Measurements from ENCODE around the gene SMCO2.

The SMCO2 gene

DNA sequence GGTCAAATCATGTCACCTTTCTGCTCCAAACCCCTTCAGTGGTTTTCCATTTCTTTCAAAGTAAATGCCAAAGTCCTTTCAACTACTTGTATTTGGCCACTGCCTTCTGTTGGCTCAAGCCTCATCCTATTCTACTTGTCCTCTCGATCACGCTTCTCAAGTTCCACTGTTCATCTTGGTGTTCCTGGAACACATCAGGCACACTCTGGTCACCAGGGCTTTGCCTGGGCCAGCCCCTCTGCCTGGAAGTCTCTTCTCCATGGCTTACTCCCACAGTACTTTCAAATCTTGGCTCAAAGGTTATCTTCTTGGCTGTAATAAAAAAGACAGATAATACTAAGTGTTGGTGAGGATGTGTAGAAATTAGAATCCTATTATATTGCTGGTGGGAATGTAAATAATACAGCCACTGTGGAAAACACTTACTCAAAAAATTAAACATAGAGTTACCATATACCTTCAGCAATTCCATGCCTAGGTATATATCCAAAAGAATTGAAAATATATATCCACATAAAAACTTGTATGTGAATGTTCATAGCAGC is 60.2 kb downstream of the SMCO2 start:
- DNase-seq (ENCODE audit: insufficient read length, low spot score) (no peak), FAIRE-seq (no peak)
- TF ChIP-seq SPI1 (IDR thresholded peaks at IDR 0.05; ENCODE audit: low read depth, low read length): no peak
- TF ChIP-seq PAX5 (IDR thresholded peaks at IDR 0.05; ENCODE audit: insufficient read depth, low read length, severe bottlenecking): no peak
- no peak for TF ChIP-seq POLR2A (IDR thresholded peaks at IDR 0.05; ENCODE audit: low read depth, low read length)
- no peak for TF ChIP-seq POLR2AphosphoS5 (IDR thresholded peaks at IDR 0.05; ENCODE audit: low read depth, low read length)
- TF ChIP-seq TAF1 (IDR thresholded peaks at IDR 0.05; ENCODE audit: low read depth, low read length): no peak
- TF ChIP-seq POU2F2 (IDR thresholded peaks at IDR 0.05; ENCODE audit: low read depth, low read length): no peak

- TF ChIP-seq PAX5 (IDR thresholded peaks at IDR 0.05; ENCODE audit: insufficient read depth, low read length, severe bottlenecking) (no peak), POU2F2 (IDR thresholded peaks at IDR 0.05; ENCODE audit: low read depth, low read length) (no peak), POLR2A (IDR thresholded peaks at IDR 0.05; ENCODE audit: low read depth, low read length) (no peak), SPI1 (IDR thresholded peaks at IDR 0.05; ENCODE audit: low read depth, low read length) (no peak), TAF1 (IDR thresholded peaks at IDR 0.05; ENCODE audit: low read depth, low read length) (no peak), POLR2AphosphoS5 (IDR thresholded peaks at IDR 0.05; ENCODE audit: low read depth, low read length) (no peak)
- DNase-seq (ENCODE audit: insufficient read length, low spot score): no peak
- no peak for FAIRE-seq
Observed at GRCh38 chr12:27508736-27509431, 62.3 kb downstream of the SMCO2 start.

- DNase-seq (ENCODE audit: insufficient read length, low spot score) (no peak), FAIRE-seq (no peak)
Observed at GRCh38 chr12:27511031-27511722, 64.6 kb downstream of the SMCO2 start.

DNA sequence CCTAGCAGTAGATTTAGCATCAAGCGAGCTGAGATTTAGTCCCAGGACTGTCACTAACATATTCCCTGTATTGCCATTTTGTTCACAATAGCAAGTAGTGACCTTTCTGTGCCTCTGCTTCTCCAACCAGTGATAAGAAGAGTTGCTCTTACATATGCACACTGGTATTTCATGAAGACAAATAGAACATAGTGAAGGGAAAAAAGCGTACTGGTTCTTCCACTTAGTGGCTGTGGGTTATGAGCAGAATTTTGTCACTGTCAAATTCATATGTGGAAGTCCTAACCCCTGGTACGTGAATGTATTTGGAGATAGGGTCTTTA is 65.1 kb downstream of the SMCO2 start:
- FAIRE-seq (peak; percentile 16), DNase-seq (ENCODE audit: insufficient read length, low spot score) (no peak)
- TF ChIP-seq SPI1 (IDR thresholded peaks at IDR 0.05; ENCODE audit: low read depth, low read length): no peak
- no peak for TF ChIP-seq POLR2AphosphoS5 (IDR thresholded peaks at IDR 0.05; ENCODE audit: low read depth, low read length)
- no peak for TF ChIP-seq TAF1 (IDR thresholded peaks at IDR 0.05; ENCODE audit: low read depth, low read length)
- TF ChIP-seq POLR2A (IDR thresholded peaks at IDR 0.05; ENCODE audit: low read depth, low read length): no peak
- TF ChIP-seq PAX5 (IDR thresholded peaks at IDR 0.05; ENCODE audit: insufficient read depth, low read length, severe bottlenecking): no peak
- no peak for TF ChIP-seq POU2F2 (IDR thresholded peaks at IDR 0.05; ENCODE audit: low read depth, low read length)

More at GRCh38 chr12:27511031-27511722, 64.6 kb downstream of the SMCO2 start:
- TF ChIP-seq SPI1 (IDR thresholded peaks at IDR 0.05; ENCODE audit: low read depth, low read length) (no peak), POLR2AphosphoS5 (IDR thresholded peaks at IDR 0.05; ENCODE audit: low read depth, low read length) (no peak), TAF1 (IDR thresholded peaks at IDR 0.05; ENCODE audit: low read depth, low read length) (no peak), PAX5 (IDR thresholded peaks at IDR 0.05; ENCODE audit: insufficient read depth, low read length, severe bottlenecking) (no peak), POU2F2 (IDR thresholded peaks at IDR 0.05; ENCODE audit: low read depth, low read length) (no peak), POLR2A (IDR thresholded peaks at IDR 0.05; ENCODE audit: low read depth, low read length) (no peak)

DNA sequence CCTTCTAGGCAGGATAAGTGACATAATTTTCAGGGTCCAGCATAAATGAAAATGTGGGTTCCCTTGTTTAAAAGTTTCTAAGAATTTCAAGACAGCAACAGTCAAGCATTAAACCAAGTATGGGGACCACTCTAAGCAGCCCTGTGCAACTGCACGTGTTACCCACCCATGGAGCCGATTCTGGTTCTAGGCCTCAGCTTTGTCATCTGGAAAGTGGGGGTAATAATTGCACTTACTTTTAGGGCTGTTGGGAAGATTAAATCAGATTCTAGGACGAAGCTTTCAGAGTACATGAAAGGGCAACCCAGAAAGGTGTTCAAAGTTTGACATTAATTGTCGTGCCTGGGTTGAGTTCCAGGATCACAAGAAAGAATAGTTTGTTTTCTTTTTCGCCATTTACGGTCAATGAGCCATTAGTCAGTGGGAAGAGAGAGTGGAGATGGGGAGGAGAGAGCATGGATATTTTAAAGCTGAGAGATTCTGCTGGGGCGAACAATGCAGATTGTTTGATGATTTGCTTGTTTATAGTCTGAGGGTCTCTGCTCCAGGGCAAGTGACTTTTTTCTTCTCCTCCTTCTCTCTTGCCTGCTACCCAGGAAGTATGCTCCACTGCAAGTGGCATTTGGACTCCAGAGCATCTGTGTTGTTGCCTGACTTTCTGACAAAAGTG is 66.8 kb downstream of the SMCO2 start:
- DNase-seq (ENCODE audit: insufficient read length, low spot score) (no peak), FAIRE-seq (peak; percentile 9)
- TF ChIP-seq TAF1 (IDR thresholded peaks at IDR 0.05; ENCODE audit: low read depth, low read length) (no peak), POU2F2 (IDR thresholded peaks at IDR 0.05; ENCODE audit: low read depth, low read length) (no peak), PAX5 (IDR thresholded peaks at IDR 0.05; ENCODE audit: insufficient read depth, low read length, severe bottlenecking) (no peak), POLR2AphosphoS5 (IDR thresholded peaks at IDR 0.05; ENCODE audit: low read depth, low read length) (no peak)

DNA sequence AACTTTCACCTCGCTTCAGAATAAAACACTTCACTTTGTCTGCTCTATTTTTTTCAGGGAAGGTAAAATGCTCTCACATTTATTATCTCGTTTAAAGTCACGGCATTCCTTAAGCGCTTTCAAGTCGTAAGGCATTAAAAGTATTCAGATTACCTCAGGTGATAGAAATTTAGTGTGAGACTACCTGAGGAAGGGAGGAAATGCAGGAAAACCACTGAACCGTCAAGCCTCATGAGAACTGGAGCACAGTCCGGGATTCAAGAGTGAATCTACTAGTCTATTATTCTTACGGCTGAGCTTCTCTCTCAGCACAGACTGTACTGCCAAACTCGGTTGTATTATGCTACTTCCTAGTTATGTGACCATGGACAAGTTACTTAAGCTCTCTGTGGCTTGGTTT is 69.1 kb downstream of the SMCO2 start:
- no peak for TF ChIP-seq TAF1 (IDR thresholded peaks at IDR 0.05; ENCODE audit: low read depth, low read length)
- TF ChIP-seq POLR2A (IDR thresholded peaks at IDR 0.05; ENCODE audit: low read depth, low read length): no peak
- TF ChIP-seq POLR2AphosphoS5 (IDR thresholded peaks at IDR 0.05; ENCODE audit: low read depth, low read length): no peak
- TF ChIP-seq PAX5 (IDR thresholded peaks at IDR 0.05; ENCODE audit: insufficient read depth, low read length, severe bottlenecking): no peak
- TF ChIP-seq POU2F2 (IDR thresholded peaks at IDR 0.05; ENCODE audit: low read depth, low read length): no peak
- no peak for TF ChIP-seq SPI1 (IDR thresholded peaks at IDR 0.05; ENCODE audit: low read depth, low read length)
- no peak for FAIRE-seq
- DNase-seq (ENCODE audit: insufficient read length, low spot score): no peak

DNA sequence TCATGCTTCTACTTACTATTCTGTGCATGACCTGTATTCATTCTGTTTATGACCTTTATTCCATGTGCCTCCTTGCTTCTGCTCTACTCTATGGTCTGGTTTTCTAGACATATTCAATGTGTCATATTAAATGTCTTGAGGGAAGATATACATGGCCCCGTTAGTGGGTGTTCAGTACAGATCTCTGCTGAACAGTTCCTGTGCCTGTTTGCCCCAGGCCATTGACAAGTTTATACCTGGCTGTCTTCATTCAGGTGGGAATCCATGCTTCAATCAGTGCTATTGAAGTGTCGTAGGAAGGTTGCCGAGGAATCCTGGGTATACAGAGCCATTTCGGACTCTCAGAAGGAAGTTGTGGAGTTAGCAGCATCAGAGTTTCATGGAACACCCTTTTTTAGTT is 70.1 kb downstream of the SMCO2 start:
- TF ChIP-seq PAX5 (IDR thresholded peaks at IDR 0.05; ENCODE audit: insufficient read depth, low read length, severe bottlenecking): no peak
- no peak for TF ChIP-seq SPI1 (IDR thresholded peaks at IDR 0.05; ENCODE audit: low read depth, low read length)
- no peak for TF ChIP-seq POLR2A (IDR thresholded peaks at IDR 0.05; ENCODE audit: low read depth, low read length)
- TF ChIP-seq POLR2AphosphoS5 (IDR thresholded peaks at IDR 0.05; ENCODE audit: low read depth, low read length): no peak
- TF ChIP-seq TAF1 (IDR thresholded peaks at IDR 0.05; ENCODE audit: low read depth, low read length): no peak
- TF ChIP-seq POU2F2 (IDR thresholded peaks at IDR 0.05; ENCODE audit: low read depth, low read length): no peak
- DNase-seq (ENCODE audit: insufficient read length, low spot score): no peak
- no peak for FAIRE-seq

DNA sequence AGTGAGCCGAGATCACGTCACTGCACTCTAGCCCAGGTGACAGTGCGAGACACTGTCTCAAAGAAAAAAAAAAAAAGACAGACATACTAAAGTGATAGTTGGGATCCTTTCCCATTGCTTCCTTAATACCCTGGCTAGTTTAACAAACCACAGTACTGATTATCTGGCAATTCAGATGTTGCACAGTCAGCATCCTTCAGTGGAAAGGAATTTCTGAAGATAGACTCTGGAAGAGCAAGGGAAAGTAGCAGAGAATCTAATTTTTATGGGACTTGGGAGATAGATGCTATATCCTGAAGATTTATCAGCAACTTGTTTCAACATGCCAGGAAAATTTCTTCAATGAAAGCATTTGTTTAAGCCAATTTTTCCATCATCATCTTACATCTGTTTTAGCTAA is 71.0 kb downstream of the SMCO2 start:
- DNase-seq (ENCODE audit: insufficient read length, low spot score) (no peak), FAIRE-seq (no peak)
- no peak for TF ChIP-seq POLR2A (IDR thresholded peaks at IDR 0.05; ENCODE audit: low read depth, low read length)
- no peak for TF ChIP-seq SPI1 (IDR thresholded peaks at IDR 0.05; ENCODE audit: low read depth, low read length)
- TF ChIP-seq PAX5 (IDR thresholded peaks at IDR 0.05; ENCODE audit: insufficient read depth, low read length, severe bottlenecking): no peak
- TF ChIP-seq POU2F2 (IDR thresholded peaks at IDR 0.05; ENCODE audit: low read depth, low read length): no peak
- no peak for TF ChIP-seq POLR2AphosphoS5 (IDR thresholded peaks at IDR 0.05; ENCODE audit: low read depth, low read length)
- TF ChIP-seq TAF1 (IDR thresholded peaks at IDR 0.05; ENCODE audit: low read depth, low read length): no peak

All from GM12891 (cell line).